Activated CD8-positive, alpha-beta memory T cell treated with anti-CD3 and anti-CD28 coated beads for 24 hours (primary cell): ENCODE results near the gene SMIM35.
"Not testable (repeated sequence)": the region's sequence is repeated elsewhere in the genome, so short reads cannot be mapped to it uniquely, and the experiment has no call there.

ENCODE experiments used
- DNase-seq: peaks from one replicate; pipeline ENCODE4 v3.0.0-alpha.2; 2020

SMIM35 gene

GRCh38 chr11:117978291-117978910, 108.4 kb downstream of the SMIM35 start:
- not testable (repeated sequence) for DNase-seq

- DNase-seq = not testable (repeated sequence)
Measured at GRCh38 chr11:117977612-117978264, 109.0 kb downstream of the SMIM35 start.

GRCh38 chr11:117977029-117977428, 109.7 kb downstream of the SMIM35 start:
- DNase-seq = no peak

DNA sequence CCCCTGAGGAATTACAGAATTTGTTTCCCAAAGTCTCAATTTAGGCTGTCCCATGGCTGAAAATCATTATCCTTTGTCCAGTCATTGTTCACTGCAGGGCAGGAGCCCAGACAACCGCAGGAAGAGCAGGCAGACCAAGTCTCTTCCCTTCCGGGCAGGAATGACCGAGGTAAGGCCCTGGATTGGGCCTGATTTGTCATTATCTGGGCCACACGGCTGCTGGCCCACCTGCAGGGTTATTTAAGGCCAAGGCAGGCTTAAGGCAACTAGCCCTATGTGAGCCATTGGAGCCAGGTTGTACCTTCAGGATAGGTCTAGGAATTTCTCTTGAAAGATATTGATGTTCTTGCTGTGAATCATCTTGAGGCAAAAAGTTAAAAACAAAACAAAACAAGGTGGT, 110.3 kb downstream of the SMIM35 start:
- no peak for DNase-seq

DNA sequence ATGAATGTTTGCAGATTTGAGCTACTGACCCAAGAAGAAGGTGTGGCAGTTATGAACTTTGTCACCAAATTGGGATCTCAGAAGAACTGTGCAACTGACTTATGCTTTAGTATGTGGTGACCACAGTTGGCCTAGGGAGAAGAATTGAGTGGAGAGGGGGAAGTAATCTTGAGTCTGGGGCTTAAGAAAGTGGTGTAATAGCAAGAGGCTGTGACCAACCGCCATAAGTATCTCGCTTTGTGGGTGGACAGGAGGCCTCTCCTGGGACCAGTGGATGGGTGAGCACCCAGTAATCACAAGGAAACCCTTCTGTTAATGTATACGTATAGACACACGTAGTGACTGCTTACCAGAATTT, 113.3 kb downstream of the SMIM35 start:
- no peak for DNase-seq

DNA sequence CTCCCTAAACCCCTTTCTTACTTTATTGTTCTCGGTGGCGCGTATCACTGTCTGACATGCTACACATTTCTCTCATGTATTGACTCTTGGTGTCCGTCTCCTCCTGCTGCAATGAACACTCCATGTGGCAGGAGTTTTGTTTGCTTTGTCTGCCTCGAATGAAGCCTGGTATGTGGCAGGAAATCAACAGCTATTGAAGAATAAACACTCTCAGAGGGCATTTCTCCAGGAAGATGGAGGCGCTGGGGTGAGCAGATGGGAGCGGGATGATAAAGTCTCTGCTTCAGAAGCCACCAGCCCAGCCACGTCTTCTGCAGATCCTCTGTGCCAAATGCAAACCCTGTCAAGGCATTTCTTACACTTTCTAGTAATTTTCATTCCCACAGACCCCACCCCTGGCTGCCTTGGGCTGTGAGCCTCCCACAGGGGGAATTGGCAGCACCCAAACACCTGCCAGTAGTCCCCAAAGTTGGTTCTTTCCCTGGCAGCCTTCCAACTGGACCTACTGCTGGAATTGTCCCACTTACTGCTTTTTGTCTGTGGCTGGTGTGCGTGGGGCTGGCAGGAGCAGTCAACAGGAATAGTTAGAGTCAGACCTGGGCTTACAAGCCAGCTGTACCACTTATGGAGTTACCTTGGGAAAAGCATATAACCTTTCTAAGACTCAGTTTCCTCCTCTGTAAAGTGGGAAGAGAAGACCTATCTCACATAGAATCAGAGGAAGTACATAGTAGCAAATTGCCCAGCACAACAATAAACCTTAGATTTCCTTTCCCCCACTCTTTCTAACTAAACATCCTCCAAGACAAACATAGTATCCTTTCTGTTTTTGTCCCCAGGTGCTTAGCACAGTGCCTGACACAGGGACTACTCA, 113.9 kb downstream of the SMIM35 start:
- DNase-seq = no peak

DNA sequence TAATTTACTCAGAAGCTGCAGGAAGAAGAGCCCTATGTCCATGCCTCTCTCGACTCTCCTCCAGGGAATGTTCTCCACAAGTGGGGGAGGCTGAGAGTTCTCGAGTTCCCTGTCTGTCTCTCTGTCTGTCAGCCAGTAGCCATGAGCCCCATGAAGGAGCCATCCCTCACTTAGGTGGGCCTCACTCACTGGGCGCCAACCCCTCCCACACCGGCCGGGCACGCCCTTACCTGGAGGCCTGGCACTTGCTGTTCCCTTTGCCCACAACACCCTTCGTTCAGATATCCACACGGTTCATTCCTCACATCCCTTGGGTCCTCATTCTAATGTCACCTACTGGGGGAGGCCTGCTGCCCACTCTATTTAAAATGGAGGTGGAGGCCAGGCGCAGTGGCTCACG, 114.7 kb downstream of the SMIM35 start:
- DNase-seq = no peak

- no peak for DNase-seq
Measured at GRCh38 chr11:117970400-117971024, 116.3 kb downstream of the SMIM35 start.

DNA sequence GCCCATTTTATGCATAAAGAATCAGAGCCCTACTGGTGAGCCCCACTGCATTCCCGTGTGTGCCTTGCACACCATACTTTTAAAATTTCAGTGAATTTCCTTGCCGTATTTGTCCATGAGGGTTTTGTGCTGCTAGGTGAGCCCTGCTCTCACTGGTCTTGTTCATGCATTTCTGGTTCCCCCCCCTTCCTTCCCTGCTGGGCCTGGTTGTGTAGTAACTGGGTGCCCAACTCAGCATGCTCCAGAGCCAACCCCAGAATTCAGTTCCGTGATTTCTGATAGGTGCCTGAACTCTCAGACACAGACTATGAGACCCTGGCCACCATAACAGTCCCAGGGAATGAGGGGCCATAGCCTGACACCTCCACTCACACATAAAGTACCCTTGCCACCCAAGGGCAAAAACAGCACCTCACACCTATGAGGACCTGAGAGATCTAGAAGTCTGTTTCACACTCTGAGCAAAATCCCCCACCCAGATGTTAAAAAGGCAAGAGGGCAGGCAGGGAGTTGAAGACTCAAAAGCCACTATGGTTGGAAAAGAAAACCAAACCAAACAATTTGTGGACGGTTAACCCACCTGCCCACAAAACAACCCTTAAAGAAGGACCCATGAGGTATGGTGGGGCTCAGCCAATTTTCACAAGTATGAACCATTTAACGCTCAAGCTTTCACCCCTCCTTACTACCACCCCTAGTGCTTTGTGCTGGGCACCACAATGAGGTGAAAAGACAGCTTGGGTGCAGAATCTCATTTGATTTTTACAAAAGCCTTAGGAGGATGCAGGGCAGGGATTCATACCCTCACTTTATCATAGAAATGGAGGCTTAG, 117.4 kb downstream of the SMIM35 start:
- DNase-seq = no peak

DNA sequence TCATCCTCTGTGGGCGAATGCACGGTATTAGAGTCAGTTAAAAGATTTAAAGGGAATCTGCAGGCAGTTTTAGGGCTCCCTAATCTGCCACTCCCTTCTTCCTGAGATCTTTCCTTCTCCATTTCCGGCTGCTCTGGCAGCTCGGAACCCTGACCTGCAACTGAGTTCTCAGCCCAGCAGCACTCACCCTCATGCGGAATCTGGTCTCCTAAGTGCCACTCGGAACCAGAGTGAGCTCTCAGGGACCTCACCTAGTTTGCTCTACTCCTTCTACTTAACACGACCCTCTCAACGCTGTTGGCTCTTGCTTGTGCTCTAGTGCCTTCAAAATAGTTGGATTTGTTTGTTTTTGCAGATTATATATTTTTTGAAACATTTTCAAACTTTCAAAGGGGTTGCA, 119.9 kb downstream of the SMIM35 start:
- DNase-seq = peak; percentile 17

DNA sequence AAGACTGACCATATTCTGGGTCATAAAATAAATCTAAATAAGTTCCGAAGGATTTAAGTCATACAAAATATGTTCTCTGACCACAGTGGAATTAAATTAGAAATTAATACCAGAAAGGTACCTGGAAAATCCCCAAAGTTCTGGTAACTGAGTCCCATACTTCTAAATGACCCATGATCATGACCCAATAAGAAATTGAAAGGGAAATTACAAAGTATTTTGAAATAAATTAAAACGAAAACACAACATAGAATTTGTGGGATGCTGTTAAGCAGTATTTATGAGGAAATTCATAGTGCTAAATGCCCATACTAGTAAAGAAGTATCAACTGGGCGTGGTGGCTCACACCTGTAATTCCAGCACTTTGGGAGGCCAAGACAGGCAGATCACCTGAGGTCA, 123.9 kb downstream of the SMIM35 start:
- no peak for DNase-seq

DNA sequence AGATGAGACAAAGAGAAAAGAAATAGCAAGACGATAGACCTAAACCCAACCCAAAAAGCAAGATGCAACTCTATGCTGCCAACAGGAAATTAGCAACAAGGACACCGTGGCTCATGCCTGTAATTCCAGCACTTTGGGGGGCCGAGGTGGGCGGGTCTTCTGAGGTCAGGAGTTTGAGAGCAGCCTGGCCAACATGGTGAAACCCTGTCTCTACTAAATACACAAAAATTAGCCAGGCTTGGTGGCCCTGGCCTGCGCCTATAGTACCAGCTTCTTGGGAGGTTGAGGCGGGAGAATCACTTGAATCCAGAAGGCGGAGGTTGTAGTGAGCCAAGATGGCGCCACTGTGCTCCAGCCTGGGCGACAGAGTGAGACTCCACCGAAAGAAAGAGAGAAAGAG, 124.9 kb downstream of the SMIM35 start:
- peak; percentile 43 for DNase-seq

DNA sequence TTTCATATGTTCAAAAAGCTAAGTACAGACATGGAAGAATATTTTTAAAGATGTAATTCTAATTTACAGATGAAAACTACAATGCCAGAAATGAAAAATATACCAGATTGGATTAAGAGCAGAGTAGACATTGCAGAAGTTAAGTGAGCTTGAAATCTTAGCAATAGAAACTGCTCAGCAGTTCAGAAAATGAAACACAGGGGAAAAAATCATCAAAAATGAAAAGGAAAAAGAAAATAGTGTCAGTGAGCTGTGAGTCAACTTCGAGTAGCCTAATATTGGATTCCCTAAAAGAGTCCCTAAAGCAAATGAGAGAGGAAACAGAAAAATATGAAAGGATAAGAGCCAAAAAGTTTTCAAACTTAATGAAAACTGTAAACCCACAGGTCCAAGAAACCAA, 126.4 kb downstream of the SMIM35 start:
- no peak for DNase-seq

DNA sequence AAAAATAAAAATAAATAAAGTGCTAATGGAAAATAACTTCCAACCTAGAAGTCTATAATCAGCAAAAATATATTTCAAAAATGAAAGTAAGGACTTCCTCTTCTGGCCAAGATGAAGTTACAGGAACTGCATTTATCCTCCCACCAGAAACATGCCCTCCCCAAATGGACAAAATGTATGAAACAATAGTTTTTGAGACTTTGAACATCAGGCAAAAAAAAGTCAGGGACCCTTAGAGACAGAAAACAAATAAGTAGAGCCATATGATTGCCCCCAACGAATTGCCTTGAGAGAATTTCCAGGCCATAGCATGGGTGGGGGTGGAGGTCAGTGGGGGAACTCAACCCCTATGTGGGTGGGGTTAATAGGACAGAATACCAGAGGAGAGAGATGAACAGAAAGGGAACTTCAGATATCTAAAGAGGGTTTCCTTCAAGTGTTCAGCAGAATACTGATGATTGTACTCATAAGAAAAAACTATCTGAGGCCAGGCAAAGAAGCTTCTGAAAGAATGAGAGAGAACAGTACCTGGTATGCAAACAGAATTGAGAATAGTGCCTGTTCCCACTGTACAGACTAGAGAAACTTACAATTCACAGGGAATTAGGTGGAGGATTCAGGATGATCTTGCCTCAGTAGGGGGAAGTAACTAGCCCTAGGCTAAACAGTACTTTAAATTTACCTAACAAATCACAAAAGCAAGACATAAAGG, 127.2 kb downstream of the SMIM35 start:
- no peak for DNase-seq

- DNase-seq = no peak
Measured at GRCh38 chr11:117958949-117959348, 127.8 kb downstream of the SMIM35 start.
